Tibial nerve (tissue), 4 donors: ENCODE measurements around the gene TOPAZ1.

Experiments
- CTCF ChIP-seq, 5 experiments: fragments of 200-600 bp in 3 of 5; fragments of 450-650 bp in 2 of 5; sonication (generic) in 3 of 5; IDR thresholded peaks; one replicate each; pipeline ENCODE4 v1.5.1; 2016 to 2019; ENCODE audit warnings: antibody characterized with exemption in 5 of 5, mild to moderate bottlenecking in 3 of 5, moderate library complexity in 2 of 5
- EP300 ChIP-seq, 2 donors: sonication (generic); formaldehyde crosslinking; IDR thresholded peaks; one replicate each; pipeline ENCODE4 v1.6.1; 2017; ENCODE audit warnings: antibody characterized with exemption in 2 of 2, mild to moderate bottlenecking in 1 of 2

GRCh38 chr3:44343421-44343820 is 101.7 kb downstream of the TOPAZ1 start:
- TF ChIP-seq CTCF (IDR thresholded peaks at IDR 0.05): no peak
- no peak for TF ChIP-seq EP300 (IDR thresholded peaks at IDR 0.05)
